ENCODE measurements around the gene NUDT9.

- TF ChIP-seq, protein P1, sequence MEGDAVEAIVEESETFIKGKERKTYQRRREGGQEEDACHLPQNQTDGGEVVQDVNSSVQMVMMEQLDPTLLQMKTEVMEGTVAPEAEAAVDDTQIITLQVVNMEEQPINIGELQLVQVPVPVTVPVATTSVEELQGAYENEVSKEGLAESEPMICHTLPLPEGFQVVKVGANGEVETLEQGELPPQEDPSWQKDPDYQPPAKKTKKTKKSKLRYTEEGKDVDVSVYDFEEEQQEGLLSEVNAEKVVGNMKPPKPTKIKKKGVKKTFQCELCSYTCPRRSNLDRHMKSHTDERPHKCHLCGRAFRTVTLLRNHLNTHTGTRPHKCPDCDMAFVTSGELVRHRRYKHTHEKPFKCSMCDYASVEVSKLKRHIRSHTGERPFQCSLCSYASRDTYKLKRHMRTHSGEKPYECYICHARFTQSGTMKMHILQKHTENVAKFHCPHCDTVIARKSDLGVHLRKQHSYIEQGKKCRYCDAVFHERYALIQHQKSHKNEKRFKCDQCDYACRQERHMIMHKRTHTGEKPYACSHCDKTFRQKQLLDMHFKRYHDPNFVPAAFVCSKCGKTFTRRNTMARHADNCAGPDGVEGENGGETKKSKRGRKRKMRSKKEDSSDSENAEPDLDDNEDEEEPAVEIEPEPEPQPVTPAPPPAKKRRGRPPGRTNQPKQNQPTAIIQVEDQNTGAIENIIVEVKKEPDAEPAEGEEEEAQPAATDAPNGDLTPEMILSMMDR (IDR thresholded peaks at IDR 0.05): no peak
- TF ChIP-seq POLR2A (IDR thresholded peaks at IDR 0.05) (no peak), POLR2AphosphoS5 (IDR thresholded peaks at IDR 0.05; ENCODE audit: insufficient read depth in 1 of 2, low read depth in 1 of 2) (no peak)
Observed at GRCh38 chr4:87505862-87506261, 83.5 kb downstream of the NUDT9 start.

All from vagina (tissue), 2 donors.